GM21367 (cell line): ENCODE data around the gene SMC1A.
A peak's percentile ranks its signal among the peaks of the same experiment; 100 is the strongest.
"Not testable (repeated sequence)": the region's sequence is repeated elsewhere in the genome, so short reads cannot be mapped to it uniquely, and the experiment has no call there.

Experiments used
- ATAC-seq: cut with Tn5 transposase; IDR thresholded peaks from one replicate; pipeline ENCODE4 v1.9.1; 2021; ENCODE audit not compliant: unreplicated experiment

SMC1A gene

GRCh38 chrX:53422086-53422860 is at the start of gene SMC1A:
SMC1A (minus strand) TSS chrX:53422654; CDS start chrX:53422600, 54 bp downstream.
- ATAC-seq, result peak; percentile 93

DNA sequence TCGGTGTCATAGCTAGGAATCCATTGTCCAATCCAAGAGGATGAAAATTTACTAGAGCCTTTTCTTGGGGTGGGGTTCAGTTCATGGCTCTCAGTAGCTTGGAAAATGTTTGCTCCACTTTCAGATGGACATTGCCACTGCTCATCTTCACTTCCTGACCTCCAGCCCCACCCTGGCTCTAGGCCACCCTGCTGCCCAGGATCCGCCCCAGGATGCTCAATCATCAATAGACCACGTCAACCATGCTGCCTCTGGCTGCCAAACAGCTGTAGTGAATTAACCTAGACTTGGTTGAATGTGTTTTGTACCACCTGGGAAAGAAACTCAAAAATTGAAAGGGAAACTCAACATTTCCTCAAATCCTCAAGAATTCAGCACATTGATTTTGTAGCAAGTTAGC is 48.9 kb upstream of the SMC1A start:
- no peak for ATAC-seq

DNA sequence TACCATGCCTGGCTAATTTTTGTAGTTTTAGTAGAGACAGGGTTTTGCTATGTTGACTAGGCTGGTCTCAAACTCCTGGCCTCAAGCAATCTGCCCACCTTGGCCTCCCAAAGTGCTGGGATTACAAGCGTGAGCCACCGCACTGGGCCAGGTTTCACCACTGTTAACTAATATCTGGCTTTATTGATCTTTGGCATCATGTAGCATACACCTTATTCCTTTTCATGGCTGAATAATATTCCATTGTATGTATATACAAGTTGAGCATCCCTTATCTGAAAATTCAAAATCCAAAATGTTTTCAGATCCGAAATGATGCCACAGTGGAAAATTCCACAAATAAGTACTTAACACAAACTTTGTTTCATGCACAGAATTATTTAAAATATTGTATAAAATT is 46.2 kb upstream of the SMC1A start:
- not testable (repeated sequence) for ATAC-seq

DNA sequence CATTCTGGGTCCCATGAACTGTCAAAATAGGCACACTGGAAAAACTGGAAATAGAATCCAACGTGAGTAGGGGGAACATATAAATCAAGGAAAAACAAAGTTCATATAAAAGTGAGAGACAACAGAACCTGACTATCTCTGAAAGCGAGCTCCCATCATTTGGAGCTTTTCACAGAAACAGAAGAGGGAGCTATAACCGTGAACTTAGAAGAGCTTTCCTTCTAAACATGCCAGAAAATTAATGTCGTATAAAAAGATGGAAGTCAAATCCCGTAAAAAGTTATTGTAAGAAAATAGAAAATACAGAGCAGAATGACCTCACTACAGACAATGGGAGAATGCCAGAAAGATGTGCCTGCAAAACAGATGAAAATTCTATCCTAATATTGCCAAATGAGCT is 35.6 kb upstream of the SMC1A start:
- no peak for ATAC-seq

DNA sequence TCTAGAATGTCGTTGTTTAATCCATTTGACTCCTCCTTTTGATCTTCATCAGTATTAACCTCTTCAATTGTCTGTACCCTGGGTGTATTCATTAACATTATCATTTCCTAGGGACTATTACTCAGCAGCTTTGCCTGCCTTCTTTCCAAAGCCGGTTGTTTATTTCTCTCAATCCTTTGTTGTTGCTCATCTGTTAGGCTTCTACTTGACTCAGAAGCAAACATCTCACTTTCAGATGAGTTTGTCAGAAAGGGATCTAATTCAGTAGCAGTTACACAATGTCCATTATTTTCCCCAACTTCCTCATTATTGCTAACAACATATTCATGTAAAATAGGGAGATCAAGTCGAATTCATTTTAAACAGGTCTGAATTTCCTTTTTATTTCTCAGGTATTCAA is 33.8 kb upstream of the SMC1A start:
- no peak for ATAC-seq

DNA sequence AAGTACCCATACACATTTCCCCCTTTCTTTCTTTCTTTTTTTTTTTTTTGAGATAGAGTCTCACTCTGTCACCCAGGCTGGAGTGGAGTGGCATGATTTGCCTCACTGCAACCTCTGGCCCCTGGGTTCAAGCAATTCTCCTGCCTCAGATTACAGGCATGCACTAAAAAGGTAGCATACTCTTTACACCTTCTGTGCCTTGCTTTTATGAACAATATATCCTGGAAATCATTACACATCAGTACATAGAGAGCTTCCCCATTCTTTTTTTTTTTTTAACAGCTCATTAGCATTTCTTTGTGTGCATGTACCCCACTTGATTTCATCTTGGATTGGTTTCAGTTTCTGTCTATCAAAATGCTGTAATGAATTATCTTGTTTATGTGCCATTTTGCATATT is 30.4 kb upstream of the SMC1A start:
- no peak for ATAC-seq

GRCh38 chrX:53449632-53450031 is 27.2 kb upstream of the SMC1A start:
- no peak for ATAC-seq

- no peak for ATAC-seq
Observed at GRCh38 chrX:53447441-53447840, 25.0 kb upstream of the SMC1A start.

DNA sequence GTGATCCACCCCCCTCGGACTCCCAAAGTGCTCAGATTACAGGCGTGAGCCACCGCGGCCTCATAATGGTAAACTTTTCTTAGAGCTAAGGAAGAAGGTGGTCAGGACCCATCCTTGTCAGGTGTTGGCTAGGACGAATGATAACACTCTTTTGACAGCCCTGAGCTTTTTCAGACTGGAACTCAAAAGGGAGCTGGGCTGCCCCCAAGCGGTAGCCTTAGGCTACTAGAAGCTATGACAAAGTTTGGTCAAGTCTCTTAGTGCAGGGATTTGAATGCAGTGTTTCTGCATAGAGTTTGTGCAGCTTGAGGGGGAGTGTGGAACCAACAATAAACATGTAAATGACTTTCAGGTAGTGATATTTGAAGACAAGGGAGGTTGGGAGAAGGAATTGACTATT is 23.5 kb upstream of the SMC1A start:
- ATAC-seq, result no peak

DNA sequence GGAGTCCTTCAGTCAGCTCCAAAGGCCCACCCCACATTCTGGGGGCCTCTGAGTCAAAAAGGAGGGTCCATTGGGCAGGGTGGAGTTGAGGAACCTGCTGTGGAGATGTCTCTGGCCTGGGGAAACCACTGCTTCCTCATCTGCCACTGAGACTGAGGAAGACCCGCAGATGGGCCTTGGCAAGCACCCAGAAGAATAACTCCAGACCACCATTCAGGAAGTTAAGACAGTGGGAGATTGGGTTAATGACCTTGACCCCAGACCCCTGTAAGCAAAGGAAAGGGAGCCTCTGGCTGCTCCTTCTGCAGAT is 19.8 kb upstream of the SMC1A start:
- ATAC-seq, result no peak

- ATAC-seq, result no peak
Observed at GRCh38 chrX:53441531-53442321, 19.3 kb upstream of the SMC1A start.

DNA sequence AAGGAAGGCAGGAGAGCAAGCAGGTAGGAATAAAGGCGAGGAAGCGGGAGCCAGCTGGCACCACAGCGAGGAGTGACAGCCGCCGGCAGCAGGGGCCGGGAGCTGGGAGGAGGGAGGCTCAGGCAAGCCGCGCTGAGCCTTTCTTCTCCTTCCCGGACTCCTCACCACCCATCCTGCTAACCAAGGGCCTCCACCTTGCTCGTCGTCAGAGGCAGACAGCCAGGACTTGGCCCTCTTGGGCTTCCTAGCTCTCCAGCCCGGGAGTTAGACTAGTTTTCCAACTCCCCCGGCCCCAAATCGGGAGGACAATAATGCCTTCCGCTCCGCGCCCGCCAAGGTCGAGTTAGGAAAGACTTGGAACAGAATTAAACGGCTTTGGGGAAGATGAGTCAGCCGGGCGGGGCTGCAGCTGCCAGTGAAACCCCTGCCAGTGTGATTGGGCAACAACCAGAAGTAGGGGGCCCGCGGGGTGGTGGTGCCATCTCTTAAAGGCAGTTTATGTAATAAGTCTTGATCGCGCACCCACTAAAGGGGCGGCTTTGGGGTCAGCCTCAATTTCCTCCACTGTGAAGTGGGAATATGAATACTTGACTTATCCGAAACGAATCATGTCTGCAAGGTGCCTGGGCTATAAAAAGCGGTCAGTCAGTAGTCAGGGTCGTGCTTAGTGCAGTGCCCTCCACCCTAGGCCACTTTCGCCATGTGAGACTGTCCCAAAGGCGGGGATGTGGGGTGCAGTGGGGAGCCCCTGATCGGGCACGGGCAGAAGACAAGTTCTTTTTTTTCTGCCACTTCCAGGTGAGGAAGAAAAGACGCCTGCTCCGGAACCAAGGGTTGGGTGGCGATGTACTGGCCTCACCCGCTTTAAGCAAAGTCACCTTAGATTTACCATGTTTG is 18.4 kb upstream of the SMC1A start:
- no peak for ATAC-seq

DNA sequence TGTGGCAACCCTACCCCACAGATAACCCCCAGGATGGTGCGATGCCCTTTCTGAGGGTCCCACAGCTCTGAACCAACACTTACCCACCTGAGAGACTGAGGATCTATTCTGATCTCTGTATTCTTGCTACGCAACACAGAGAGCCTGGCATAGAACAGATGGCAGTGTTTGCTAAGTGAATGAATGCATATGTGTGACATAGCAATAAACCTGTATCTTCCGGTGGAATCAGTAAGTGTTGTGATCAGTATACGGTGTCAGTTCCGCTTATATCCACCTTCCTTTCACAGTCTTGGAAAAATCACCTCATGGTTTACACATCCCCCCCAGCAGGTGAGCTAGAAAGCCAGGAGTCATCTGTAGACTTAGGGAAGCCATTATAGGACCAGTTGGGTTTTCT is 17.6 kb upstream of the SMC1A start:
- no peak for ATAC-seq

DNA sequence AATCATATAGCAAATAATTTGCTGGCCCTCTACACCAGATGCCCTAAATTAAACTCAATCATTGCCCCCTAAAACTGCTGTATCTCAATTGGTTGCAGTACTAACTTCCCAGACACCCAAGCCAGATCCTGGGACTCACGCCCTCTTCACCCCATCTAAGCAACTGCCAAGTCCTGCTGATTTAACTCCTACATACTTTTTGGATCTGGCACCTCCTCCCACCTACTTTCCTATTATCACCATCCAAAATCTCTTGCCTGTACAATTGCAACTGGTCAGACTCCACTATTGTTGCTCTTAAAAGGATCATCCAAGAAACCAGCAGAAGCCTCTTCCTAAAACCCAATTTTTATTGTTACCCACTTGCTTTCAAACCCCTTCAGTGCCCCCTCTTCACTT is 16.4 kb upstream of the SMC1A start:
- no peak for ATAC-seq

- ATAC-seq, result no peak
Observed at GRCh38 chrX:53438174-53438831, 15.8 kb upstream of the SMC1A start.

DNA sequence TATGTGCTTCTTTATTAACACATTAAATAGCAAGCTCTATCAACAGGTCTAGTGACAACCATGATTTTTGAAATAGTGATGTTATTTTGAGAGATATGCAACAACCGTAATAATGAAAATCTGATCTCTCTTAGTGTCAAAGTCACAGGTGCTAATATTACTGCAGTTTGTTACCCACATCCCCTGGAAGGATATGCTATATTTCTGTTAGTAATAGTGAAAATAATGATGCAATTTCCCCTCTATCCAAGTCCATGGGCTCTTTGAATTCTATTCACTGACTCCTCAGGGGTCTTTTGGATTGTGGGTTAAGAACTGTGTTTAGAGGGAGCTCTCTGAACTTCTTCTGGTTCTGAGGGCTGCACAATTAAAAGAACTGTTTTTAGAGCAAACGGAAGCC is 14.8 kb upstream of the SMC1A start:
- no peak for ATAC-seq

DNA sequence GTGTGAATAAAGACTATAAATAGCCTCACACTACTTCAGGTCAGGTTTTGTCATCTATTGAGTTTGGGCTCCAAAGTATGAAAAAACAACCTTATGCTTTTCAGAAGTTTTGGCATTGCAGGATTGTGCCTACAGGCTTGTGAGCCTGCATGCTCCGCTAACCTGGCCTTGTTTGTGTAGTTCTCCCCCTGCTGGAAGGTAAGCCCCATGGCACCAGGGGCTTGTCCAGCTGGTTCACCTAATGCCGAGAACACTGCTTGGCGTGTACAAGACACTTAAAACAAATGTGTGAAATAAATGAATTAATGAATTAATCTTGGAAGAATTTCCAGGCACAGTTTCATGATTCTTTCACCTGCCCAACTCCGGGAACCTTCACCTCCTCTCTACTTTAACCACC is 13.5 kb upstream of the SMC1A start:
- ATAC-seq, result peak; percentile 68

GRCh38 chrX:53433651-53434639 is 11.5 kb upstream of the SMC1A start, which contains the start of gene HSD17B10:
HSD17B10 (minus strand) TSS chrX:53434370; CDS start chrX:53434345, 25 bp downstream.
- peak; percentile 90 for ATAC-seq

DNA sequence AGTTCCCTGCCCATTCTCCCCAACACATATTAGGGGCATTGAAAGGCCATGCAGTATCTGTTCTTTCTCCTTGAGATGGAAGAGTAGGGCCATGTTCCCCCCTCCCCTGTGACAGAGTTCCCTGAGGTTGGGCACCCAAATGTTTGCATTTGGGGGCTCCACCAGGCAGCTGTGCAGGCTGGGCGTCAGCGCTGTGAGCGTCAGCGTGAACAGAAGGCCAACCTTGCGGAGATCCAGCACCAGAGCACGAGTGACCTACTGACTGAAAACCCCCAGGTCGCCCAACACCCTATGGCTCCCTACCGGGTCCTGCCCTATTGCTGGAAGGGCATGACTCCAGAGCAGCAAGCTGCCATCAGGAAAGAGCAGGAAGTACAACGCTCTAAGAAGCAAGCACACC is 7.8 kb upstream of the SMC1A start:
- no peak for ATAC-seq

- no peak for ATAC-seq
Observed at GRCh38 chrX:53429755-53430154, 7.3 kb upstream of the SMC1A start.
